SK-MEL-5 (cell line): ENCODE data around the gene PRDM8. TPM values are rescaled to one million over a fixed set of nuclear protein-coding genes. Genes with fewer than 3 reads are reported as not detected.
A peak's percentile ranks its signal among the peaks of the same experiment; 100 is the strongest.

ENCODE experiments used
- DNase-seq: peaks from one replicate; pipeline ENCODE4 v3.0.0-alpha.2; 2016; ENCODE audit warnings: low read depth, low spot score
- in situ Hi-C: cut with HindIII; loops from 2 replicates; pipeline ENCODE4 v1.10.0; 2016; ENCODE audit warnings: low sequenced_read_pairs, high pct_unique_total_duplicates, low pct_unique_long_range_greater_than_20kb
- total RNA-seq: library from RNA; depleted of rRNA; stranded (reverse); fragments of >200 nt; shearing (Covaris generic); gene quantifications from 2 replicates; pipeline ENCODE4 v1.2.3, GENCODE V29; 2014

The PRDM8 gene
- total RNA-seq, 1 experiment from 2014 or later: 0.05 TPM

DNA sequence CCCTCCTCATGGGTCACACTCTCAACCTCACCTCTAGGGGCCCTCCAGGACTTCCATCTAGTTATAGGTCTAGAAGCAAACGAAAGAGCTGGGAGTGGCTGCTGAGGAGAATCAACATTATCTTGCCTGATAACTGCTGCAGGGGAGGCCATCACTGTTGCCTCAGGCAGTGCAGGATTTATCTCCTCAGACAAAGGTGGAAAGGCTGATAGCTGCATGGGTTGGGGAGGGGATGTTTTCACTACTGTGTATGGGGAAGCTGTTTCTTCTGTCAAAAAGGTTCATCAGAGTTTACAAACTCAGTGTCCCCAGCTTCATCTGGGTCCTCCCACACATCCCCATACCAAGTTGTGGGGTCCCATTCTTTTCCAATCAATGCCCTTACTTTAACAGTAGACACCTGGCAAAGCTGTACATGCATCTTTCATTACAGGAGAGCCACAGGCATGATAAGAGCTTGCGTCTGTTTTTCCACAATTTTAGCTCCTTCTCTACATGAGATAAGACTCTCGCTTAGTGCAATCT, 17.6 kb upstream of the PRDM8 start:
- in situ Hi-C loops: no loop called here
- DNase-seq: no peak

DNA sequence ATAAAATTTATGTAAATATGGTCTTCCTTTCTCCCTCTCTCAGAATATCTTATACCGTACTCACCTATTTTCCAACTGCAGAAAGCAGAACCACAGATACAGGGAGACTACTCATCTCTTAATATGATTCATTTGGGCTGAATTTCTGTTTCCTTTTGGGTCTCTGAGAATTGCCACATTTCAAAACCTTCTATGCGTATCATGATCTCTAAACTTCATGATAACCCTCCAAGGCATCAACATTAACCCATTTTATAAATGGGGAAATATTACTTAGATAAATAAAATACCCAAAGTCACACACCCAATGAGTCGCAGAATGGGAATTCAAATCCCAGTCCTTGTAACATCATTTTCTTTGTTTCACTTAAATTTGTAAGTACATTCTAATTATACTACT, 16.6 kb upstream of the PRDM8 start:
- no peak for DNase-seq
- in situ Hi-C loops: no loop called here

GRCh38 chr4:80182237-80182866, 15.0 kb upstream of the PRDM8 start:
- DNase-seq: no peak
- in situ Hi-C loops: no loop called here

DNA sequence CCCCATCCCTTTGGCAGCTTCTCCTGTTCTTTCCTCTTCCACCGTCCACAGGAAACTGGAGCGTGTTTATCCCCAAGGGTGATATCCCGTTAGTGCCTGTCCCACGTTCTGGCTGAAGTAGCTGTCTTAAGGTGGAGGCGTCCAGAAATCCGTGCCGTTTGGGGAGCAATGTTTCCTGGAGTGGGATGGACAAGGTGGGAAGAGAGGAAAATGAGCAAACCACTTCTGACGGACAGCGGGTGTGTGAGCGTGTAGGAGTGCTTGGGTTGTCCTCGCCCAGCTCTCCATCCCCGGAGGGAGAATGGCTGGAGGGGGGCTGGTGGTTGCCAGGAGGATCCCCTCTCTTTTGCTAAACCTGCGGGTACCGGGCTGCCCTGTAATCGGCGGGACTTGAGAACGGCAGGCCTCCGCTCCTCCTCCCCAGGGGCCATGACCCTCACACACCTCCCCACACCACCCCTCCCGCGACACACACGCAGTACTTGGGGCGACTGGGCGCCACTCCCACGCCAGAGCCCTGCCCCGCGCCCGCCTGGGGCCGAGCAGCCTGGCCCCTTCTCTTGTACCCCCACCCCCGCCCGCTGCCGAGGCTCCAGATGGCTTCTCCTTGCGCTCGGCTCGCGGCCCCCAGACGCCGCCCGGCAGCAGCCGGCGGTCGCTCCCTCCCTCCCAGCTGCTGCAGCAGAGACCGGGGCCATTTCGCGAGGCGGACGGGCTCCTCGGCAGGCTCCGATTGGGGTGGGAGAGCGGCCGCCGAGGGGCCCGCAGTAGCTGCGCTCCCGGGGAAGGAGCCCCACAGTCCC, 13.9 kb upstream of the PRDM8 start:
- no peak for DNase-seq
- in situ Hi-C loops: no loop called here

GRCh38 chr4:80184053-80184824, 13.1 kb upstream of the PRDM8 start:
- DNase-seq: peak; percentile 65
- in situ Hi-C loops: no loop called here

DNA sequence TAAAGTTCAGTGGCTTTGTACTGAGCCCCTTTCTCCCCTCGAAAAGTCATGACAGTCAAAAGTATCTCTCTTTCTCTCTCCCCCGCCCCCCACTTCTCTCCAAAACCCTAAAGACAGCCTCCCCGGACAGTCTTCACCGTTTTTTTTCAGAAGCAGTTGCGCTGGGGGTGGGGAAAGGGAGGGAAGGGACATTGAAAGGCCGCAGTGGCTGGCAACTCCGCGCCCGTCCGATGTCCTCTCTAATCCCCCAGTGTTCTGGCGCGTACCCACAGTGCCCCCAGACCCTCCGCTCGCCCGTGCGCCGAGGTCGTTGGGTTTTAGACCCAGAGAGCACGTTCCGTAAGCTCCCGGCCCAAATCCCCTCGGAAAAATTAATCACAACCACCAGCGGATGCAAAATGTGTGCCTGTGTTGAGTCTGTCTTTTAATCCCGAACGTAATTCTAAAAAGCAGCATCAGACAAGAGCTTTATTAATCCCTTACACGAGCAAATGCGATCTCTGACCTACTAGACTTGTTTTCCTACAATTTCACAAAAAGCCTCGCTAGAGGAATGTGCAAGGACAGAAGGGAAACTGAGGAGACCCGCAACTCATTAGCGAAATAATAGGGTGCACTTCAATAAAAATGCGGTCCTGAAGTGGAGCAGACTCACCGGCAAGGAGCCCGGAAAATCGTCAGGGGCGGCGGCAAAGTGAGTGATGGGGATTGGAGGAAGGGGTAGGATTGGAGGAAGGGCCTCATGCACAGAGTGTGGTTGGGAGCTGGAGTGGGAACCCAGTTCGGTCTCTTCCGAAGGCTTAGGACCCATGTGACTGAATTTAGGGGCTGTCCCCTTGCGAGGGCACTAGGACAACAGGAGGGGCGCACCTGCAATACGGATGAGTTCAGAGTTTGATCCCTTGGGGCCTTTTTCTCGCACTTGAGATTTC, 12.2 kb upstream of the PRDM8 start:
- in situ Hi-C loops: no loop called here
- DNase-seq: no peak

DNA sequence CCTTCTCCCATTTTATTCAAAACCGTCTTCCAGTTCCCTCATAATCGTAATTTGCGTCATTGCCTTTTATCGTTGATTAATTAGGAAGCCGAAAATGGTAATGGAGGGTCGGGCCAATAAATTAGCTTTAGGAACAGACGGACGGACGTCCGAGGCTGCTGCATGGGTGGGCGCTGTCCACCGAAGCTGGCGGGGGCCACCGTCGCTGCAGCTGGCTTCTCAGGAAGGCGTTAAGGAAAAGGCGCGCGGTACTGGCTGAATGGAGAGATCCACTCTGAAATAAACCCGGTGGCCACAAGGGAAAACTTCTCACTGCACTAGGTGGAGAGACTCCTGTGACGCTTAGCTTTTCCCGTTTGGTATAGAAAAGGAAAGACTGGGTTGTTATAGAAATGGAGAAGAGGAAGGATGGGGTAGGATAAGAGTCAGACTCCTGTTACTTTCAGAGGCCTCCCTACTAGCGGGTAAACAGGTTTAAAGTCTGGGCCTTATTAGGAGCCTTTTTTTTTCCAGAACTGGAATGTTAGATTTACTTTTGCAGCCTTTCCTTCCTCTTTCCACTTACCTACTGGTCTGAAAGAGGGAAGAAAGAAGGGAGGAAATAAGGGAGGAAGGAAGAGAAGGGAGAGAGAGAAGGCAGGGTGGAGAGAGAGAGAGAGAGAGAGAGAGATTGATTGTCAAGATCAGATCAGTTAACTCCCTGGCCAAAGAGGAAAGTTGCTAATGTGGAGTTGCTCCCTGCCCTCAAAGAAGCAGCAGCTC, 11.3 kb upstream of the PRDM8 start:
- DNase-seq: no peak
- in situ Hi-C loops: no loop called here

DNA sequence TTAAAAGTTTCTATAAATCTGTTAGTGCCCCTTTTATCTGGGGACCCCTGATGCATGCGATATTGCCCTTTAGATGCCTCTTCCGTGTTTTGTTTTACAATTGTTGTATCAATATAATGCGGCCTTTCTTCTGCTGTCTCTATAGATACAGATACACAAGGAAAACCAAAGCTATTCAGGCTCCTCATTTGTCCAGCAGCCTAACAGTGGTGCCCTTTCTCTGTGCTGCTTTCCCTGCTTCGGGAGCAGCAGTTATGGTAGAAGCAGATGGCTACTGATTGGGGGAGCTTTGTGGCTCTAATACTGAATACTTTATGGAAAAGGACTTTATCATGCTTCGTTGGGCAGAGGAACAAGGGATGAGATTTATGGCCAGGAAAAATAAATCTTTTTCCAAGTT, 10.6 kb upstream of the PRDM8 start:
- peak; percentile 16 for DNase-seq
- in situ Hi-C loops: no loop called here

DNA sequence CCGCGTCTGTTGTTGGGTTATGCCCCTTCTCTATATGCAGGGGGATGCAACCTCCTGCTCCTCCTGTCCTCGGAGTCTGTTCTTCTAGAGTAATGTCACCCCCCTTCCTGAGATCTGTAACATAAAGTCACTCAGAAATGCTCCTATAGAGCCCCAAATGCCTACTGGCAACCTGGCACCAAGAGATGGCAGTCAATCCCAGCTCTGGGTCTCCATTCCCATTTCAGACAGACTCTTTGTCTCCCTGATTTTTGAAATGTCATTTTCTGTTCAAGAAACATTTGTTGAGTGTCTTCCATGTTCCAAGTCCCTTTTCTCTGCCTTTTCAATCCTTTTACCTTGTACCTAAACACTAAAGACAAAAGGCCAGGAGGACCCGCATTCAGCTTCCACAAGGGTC, 9.6 kb upstream of the PRDM8 start:
- in situ Hi-C loops: no loop called here
- DNase-seq: no peak

DNA sequence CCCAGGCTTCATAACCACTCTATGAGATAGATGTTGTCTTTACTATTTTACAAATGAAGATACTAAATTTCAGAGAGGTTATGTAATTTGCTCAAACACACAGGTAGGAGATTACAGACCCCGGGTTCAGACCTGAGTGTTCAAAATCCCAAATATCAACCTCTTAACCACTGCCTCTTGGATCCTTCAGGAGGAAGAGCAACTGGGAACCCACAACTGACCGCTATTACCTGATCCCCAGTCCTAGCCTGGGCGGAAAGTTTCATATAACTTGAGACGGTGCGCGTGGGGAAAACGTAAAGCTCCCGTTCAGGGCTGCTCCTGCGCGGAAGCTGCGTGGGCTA, 8.9 kb upstream of the PRDM8 start:
- in situ Hi-C loops: no loop called here
- no peak for DNase-seq

GRCh38 chr4:80188801-80189458, 8.4 kb upstream of the PRDM8 start:
- DNase-seq: no peak
- in situ Hi-C loops: no loop called here

DNA sequence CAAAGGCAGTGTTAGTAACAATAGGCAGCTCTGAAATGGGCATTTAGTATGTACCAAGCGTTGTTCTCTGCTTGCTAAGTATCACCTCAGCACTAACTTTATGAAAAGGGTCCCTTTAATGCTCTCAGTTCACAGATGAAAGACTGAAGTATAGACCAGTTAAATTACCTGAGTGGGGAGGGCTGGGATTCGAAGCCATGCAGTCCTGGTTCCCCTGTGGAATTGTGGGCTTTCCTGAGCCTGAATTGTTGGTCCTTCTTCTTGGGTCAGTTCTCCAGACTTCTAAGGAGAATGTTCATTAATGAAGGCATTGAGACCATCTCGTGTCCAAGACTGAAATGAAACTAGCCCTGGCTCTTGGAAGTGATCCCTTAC, 7.7 kb upstream of the PRDM8 start:
- in situ Hi-C loops: no loop called here
- DNase-seq: no peak

DNA sequence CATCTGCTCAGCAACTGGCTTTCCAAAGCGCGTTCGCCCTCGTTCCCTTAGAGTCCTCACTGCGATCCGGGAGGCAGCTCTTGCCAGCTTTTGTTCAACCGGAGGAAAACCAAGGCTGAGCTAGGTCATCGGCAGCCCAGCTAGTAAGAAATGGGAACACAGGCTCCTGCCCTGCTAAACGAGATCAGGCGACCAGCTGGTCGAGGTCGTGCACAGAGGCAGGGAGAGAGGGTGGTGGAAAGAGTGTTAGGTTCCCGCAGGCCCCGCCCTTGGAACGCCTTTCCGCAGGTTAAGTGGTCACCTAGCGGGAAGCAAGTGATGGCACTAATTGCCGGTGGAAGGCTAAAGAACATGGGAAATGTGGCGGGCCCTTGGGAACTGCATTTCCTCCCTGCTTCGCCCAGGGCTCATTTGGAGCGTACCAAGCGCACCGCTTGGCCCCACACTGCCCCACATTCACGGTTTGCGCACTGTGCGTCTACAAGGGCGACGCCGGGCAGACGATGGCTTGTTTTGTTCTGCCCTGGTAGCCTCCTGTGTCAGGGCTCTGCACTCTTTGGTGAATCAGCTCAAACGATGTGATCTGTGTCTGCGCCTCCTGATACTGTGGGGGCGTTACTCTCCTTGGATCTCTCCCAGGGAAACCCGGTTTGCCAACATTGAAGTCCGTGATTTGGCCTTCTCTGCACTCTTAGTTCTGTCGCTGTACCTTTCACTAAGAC, 7.2 kb upstream of the PRDM8 start:
- DNase-seq: no peak
- in situ Hi-C loops: no loop called here

DNA sequence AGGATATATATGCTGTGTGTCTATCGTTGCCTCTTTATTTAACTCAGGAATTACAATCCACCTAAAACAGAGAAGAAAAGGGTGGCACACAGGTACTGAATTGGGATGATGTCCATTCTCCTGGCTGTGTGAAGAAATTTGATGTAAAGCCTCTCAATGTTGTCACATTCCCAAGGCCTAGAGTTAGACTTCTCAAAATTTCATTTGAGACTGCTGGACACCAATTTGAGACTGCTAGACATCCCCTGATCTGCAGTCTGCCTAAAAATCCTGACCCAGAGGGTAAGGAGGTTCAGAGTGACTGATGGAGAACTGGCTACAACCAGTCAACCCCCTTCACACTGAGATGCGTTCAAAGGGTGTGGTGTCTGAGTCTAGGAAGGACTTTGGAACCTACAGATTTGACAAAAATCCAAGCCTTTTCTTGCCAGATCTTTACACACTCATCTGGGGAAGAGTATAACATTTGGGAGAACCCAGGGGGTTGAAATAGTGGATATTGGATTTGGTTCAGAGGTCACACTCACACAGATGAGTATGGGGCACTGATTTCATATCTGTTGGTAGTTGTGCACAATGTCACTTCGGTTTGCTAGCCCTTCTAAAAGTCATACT, 4.9 kb upstream of the PRDM8 start:
- DNase-seq: no peak
- in situ Hi-C loops: no loop called here

DNA sequence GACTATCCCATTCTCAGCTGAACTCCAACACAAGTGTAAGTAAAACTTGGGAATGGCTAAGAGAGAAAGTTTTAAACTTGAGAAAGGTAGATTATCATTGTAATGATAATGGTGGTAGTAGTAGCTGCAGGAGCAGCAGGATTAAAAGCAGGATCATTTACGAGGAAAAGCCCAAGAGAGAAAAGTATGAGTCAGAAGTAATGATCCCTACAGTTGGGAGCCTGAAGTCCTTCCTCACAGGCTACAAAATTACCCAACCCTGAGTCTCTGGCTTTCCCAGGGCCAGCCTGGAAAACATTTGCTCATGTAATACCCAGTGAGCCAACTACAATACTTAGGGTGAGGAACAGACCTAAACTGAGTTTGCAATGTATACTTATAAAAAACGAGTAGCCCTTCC, 4.4 kb upstream of the PRDM8 start:
- DNase-seq: no peak

More for the DNA sequence above, 4.4 kb upstream of the PRDM8 start:
- in situ Hi-C loops: no loop called here
